GM13977 (cell line): ENCODE measurements around the gene GALNT14.

Source experiments
- DNase-seq: peaks from one replicate; pipeline ENCODE4 v3.0.0; 2012; ENCODE audit warnings: low spot score
- in situ Hi-C: fragments of 300-500 bp; cut with MboI; formaldehyde crosslinking; loops from one replicate; pipeline ENCODE4 v1.12.0; 2022; ENCODE audit warnings: low sequenced_read_pairs, low pct_unique_long_range_greater_than_20kb, mixed read lengths, inconsistent platforms; ENCODE audit not compliant: unreplicated experiment
- TF ChIP-seq, protein P1 (sequence below): IDR thresholded peaks from 2 replicates; pipeline ENCODE4 v1.5.1; 2012; ENCODE audit warnings: mild to moderate bottlenecking, control low read depth; ENCODE audit not compliant: insufficient read depth; ENCODE audit errors: extremely low read depth, missing control alignments

The GALNT14 gene

DNA sequence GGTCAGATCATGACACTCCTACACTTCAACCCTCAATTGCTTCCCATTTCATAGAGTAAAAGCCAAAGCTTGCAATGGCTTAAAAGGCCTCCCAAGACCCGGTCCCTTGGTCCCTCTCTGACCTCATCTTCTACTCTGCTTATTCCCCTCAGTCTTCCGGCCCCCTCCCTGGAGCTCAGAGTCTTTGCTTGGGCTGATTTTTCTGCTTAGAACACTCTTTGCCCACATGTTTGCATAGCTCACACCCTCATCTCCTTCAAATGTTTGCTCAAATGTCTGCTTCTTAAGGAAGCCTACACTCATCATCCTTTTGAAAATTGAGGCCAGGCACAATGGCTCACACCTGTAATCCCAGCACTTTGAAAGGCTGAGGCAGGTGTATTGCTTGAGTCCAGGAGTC, 265.4 kb downstream of the GALNT14 start:
- no peak for DNase-seq
- TF ChIP-seq, protein P1, sequence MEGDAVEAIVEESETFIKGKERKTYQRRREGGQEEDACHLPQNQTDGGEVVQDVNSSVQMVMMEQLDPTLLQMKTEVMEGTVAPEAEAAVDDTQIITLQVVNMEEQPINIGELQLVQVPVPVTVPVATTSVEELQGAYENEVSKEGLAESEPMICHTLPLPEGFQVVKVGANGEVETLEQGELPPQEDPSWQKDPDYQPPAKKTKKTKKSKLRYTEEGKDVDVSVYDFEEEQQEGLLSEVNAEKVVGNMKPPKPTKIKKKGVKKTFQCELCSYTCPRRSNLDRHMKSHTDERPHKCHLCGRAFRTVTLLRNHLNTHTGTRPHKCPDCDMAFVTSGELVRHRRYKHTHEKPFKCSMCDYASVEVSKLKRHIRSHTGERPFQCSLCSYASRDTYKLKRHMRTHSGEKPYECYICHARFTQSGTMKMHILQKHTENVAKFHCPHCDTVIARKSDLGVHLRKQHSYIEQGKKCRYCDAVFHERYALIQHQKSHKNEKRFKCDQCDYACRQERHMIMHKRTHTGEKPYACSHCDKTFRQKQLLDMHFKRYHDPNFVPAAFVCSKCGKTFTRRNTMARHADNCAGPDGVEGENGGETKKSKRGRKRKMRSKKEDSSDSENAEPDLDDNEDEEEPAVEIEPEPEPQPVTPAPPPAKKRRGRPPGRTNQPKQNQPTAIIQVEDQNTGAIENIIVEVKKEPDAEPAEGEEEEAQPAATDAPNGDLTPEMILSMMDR: no peak
- in situ Hi-C loops: no loop called here

DNA sequence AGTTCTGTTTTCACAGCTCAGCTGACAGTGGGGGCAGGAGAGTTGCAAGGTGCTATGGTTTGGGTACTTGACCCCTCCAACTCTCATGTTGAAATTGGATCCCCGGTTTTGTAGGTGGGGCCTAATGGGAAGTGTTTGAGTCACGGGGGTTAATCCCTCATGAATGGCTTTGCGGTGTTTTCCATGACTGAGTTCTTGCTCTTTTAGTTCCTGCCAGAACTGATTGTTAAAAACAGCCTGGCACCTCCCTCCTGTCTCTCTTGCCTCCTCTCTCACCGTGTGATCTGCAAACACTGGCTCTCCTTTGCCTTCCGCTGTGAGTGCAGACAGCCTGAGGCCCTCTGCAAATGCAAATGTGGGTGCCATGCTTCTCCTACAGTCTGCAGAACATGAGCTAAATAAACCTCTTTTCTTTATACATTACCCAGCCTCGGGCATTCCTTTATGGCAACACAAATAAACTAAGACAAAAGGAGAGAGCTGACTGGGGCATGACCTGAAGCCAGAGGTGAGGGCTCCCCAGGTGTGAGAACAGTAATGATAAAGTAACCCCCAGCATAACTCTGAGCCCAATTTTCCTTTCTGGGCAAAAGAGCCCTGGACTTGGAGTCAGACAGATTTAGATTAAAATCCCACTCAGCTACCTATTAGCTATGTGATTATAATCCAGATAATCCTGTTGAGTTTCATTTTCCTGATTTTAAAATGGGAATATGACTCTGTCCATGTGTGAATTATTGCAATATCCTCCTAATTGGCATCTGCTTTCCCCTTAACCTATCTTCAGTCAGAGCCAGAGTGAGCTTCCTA, 266.1 kb downstream of the GALNT14 start:
- TF ChIP-seq, protein P1: no peak
- in situ Hi-C loops: no loop called here
- no peak for DNase-seq

DNA sequence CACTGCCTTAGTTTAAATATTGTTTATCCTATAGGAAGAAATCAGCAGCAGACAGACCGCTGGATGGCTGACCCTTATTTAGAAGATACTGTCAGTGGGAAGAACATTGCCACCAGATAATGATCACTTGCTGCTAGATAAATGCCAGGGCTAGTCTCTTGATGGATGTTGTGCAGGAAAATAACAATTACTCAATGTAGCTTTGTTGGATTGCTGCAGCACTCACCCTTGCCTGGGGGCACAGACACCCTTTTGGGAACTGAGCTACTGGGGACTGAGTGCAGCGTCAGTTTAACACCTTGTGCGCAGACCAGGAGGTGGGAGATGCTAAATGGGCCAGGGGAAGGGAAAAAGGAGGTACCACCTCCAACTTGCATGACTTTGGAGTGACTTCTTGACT, 266.8 kb downstream of the GALNT14 start:
- in situ Hi-C loops: no loop called here
- TF ChIP-seq, protein P1: no peak
- DNase-seq: no peak

DNA sequence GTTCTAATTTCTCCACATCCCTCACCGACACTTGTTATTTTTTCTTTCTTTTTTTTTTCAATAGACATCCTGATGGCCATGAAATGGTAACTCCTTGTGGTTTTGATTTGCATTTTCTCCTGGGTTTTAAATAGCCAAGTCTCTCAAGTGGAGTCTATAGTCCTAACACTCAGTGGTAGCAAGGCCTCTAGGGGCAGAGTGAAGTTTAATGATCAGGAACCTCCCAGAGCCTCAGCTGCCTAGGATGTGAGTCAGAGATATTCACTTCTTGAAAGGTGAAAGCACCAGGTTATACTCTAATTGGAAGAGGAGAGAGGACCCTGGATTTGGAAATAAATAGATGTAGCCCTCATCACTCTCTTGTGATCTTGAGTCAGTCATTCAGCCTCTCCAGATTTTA, 268.3 kb downstream of the GALNT14 start:
- no peak for DNase-seq
- TF ChIP-seq, protein P1: no peak
- in situ Hi-C loops: no loop called here

DNA sequence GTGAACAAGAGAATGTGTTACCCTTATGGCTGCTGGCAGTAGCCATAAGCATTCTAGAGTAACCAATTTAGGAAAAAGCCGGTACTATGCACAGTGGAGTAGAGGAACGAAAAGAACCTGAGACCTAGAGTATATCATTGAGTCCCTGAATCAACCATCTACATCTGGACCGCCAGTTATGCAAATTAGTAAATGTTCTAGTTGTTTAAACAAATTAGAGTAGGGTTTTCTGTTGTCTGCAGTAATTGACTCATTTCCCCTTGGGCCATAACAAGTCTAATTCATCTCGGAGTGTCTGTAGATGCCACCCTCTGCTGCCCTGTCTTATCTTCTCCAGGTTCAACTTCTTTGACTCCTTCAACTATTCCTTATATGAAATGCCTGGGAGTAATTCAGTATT, 270.9 kb downstream of the GALNT14 start:
- DNase-seq: no peak
- TF ChIP-seq, protein P1: no peak
- in situ Hi-C loops: no loop called here

DNA sequence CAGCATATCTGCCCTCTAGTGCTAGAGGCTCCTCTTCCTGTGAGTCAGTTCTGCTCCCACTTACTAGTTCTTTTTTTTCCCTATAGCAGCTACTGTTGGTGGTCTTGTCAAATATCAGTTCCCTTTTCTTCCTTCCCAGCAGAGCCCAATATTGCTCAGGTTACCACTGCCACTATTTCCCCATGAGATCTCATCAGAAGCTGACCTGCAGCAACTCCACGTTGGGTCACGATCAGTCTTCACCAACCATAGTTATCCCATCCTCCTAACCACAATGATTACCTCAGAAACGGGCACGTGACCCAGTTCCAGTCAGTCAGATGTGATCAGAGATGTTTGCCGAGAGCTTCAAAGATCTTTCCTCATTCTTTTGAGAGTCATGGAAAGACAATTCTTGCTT, 271.3 kb downstream of the GALNT14 start:
- in situ Hi-C loops: no loop called here
- DNase-seq: no peak
- TF ChIP-seq, protein P1: no peak
